ENCODE measurements around the gene IP6K2. TPM values are rescaled to one million over a fixed set of nuclear protein-coding genes. Genes with fewer than 3 reads are reported as not detected.

The IP6K2 gene
- total RNA-seq, 1 donor from 2014 or later, result 145 TPM

DNA sequence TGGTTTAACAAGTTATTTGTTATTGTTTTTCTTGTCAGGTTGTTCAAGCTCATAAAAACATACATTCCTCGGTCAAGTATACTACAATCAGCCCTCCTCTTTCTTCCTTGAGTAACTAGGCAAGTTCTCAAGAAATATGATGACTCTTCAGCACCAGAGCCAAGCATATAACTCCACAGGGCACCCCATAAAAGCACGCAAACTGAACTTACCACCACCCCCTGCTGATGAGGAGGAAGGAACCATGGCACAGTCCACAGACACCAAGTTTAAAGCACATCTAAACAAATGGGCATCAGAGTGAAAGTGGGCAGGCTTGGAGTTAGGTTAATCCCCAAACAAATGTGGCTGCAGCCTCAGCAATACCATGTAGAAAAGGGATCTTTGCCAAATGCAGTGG is 5.3 kb downstream of the IP6K2 start:
- peak overlapping the region; percentile 63 for H3K4me3 Mint-ChIP-seq
- DNase-seq (ENCODE audit: extremely low spot score, unreplicated experiment), result no peak
- no peaks in the 10 kb centered on the region for H3K27me3 Mint-ChIP-seq
- H3K4me1 Mint-ChIP-seq (ENCODE audit: unreplicated experiment), result peaks cover 31% of the 10 kb centered on the region
- H3K27ac Mint-ChIP-seq, result peak overlapping the region; percentile 61
- peaks cover 41% of the 10 kb centered on the region for H3K36me3 Mint-ChIP-seq
- H3K9me3 Mint-ChIP-seq, result no peaks in the 10 kb centered on the region
- TF ChIP-seq, protein P1, sequence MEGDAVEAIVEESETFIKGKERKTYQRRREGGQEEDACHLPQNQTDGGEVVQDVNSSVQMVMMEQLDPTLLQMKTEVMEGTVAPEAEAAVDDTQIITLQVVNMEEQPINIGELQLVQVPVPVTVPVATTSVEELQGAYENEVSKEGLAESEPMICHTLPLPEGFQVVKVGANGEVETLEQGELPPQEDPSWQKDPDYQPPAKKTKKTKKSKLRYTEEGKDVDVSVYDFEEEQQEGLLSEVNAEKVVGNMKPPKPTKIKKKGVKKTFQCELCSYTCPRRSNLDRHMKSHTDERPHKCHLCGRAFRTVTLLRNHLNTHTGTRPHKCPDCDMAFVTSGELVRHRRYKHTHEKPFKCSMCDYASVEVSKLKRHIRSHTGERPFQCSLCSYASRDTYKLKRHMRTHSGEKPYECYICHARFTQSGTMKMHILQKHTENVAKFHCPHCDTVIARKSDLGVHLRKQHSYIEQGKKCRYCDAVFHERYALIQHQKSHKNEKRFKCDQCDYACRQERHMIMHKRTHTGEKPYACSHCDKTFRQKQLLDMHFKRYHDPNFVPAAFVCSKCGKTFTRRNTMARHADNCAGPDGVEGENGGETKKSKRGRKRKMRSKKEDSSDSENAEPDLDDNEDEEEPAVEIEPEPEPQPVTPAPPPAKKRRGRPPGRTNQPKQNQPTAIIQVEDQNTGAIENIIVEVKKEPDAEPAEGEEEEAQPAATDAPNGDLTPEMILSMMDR (conservative IDR thresholded peaks at IDR 0.05), result no peak

DNA sequence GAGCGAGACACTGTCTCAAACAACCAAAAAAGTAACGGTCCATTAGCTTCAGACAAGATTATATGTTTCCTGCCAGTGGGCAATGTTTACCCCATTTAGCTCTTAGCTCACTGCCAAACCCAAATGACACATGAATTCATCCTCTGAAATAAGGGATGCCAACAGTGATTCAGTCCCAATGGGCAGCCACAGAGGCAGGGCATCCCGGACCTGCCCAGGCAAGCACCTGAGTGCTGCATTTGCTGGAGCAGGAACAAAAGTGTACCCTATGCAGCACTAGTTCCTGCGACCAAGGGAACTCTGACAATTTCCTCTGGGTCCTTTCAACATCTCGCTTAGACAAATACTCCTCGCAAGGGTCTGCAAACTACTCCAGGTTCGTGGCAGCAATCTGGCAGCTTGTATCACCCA is 8.0 kb downstream of the IP6K2 start:
- TF ChIP-seq, protein P1 (conservative IDR thresholded peaks at IDR 0.05), result no peak
- H3K4me1 Mint-ChIP-seq (ENCODE audit: unreplicated experiment), result peaks cover 20% of the 10 kb centered on the region
- H3K4me3 Mint-ChIP-seq, result no peak overlapping the region
- no peak for DNase-seq (ENCODE audit: extremely low spot score, unreplicated experiment)
- no peaks in the 10 kb centered on the region for H3K27me3 Mint-ChIP-seq
- H3K9me3 Mint-ChIP-seq, result no peaks in the 10 kb centered on the region
- H3K27ac Mint-ChIP-seq, result peak overlapping the region; percentile 63
- H3K36me3 Mint-ChIP-seq, result peaks cover 38% of the 10 kb centered on the region

DNA sequence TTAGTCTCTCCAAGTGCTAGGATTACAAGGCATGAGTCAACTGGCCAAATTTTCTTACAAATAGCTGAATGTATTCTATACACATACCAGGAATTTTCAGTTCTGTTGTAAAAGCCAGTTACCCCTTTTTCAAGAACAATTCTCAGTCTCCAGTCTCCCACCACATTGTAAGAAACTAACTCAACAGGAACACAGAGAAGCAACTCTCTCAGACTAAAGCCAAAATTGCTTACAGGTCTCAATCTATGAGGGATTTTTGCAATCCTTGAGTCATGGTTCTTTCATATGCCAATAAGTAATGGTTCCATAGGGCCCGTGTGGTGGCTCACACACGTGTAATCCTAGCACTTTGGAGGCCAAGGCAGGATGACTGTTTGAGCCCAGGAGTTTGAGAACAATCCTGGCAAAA is 8.5 kb downstream of the IP6K2 start:
- Mint-ChIP-seq H3K27ac (peak overlapping the region; percentile 79), H3K27me3 (no peaks in the 10 kb centered on the region), H3K4me3 (peak overlapping the region; percentile 44), H3K4me1 (ENCODE audit: unreplicated experiment) (peaks cover 20% of the 10 kb centered on the region), H3K36me3 (peaks cover 38% of the 10 kb centered on the region), H3K9me3 (no peaks in the 10 kb centered on the region)
- TF ChIP-seq, protein P1 (conservative IDR thresholded peaks at IDR 0.05), result no peak
- DNase-seq (ENCODE audit: extremely low spot score, unreplicated experiment), result no peak

DNA sequence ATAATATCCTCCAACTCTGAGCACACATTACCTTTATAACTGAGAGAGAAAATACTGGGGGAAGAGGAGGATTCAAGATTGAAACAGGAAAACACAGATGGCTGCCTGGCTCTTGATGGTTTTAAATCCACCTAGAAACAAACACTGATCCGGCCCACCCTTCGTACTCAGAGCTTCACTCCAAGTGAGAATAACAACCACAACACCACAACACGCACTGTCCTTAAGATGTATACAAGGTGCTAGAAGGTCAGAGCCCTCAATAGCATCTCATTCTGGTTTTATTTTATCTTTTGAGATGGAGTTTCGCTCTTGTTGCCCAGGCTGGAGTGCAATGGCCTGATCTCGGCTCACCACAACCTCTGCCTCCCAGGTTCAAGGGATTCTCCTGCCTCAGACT is 9.9 kb downstream of the IP6K2 start:
- Mint-ChIP-seq H3K9me3 (peaks cover 4% of the 10 kb centered on the region), H3K36me3 (peaks cover 43% of the 10 kb centered on the region), H3K4me3 (no peak overlapping the region), H3K4me1 (ENCODE audit: unreplicated experiment) (peaks cover 28% of the 10 kb centered on the region), H3K27ac (no peak overlapping the region), H3K27me3 (no peaks in the 10 kb centered on the region)
- TF ChIP-seq, protein P1 (conservative IDR thresholded peaks at IDR 0.05), result no peak
- no peak for DNase-seq (ENCODE audit: extremely low spot score, unreplicated experiment)

DNA sequence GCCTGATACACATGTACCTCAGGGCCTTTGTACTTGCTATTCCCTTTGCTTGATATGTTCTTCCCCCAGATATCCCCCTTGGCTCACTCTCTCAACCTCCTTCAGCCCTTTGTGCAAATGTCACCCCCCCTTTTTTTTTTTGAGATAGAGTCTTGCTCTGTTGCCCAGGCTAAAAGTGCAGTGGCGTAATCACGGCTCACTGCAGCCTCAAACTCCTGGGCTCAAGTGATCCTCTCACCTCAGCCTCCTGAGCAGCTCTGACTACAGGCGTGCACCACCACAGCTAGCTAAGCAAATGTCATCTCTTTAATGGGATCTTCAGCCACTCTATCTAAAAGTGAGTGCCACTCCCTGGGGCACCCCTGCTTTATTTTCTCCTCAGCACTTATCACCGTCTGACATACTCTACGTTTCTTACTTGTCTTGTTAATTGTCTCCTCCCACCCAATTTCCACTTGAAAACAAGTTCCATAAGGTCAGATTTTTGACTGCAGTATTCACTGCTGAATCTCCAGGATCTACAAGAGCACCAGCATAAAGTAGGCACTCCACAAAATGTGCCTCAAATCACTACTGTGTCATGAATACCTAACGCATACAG is 14.6 kb downstream of the IP6K2 start:
- peaks cover 4% of the 10 kb centered on the region for H3K9me3 Mint-ChIP-seq
- no peak for DNase-seq (ENCODE audit: extremely low spot score, unreplicated experiment)
- H3K4me1 Mint-ChIP-seq (ENCODE audit: unreplicated experiment), result peaks cover 12% of the 10 kb centered on the region
- TF ChIP-seq, protein P1 (conservative IDR thresholded peaks at IDR 0.05), result no peak
- H3K27ac Mint-ChIP-seq, result no peak overlapping the region
- peaks cover 30% of the 10 kb centered on the region for H3K36me3 Mint-ChIP-seq
- H3K27me3 Mint-ChIP-seq, result no peaks in the 10 kb centered on the region
- H3K4me3 Mint-ChIP-seq, result no peak overlapping the region

Data from type B pancreatic cell (in vitro differentiated cells).